ENCODE data around the gene ROGDI. TPM values are rescaled to one million over a fixed set of nuclear protein-coding genes. Genes with fewer than 3 reads are reported as not detected.

ROGDI gene
- total RNA-seq, 4 donors from 2014 or later = 16.4 to 35.8 (median 31.6) TPM

GRCh38 chr16:4846503-4846900, 44.1 kb upstream of the ROGDI start:
- no peaks in the 10 kb centered on the region for H3K9me3 ChIP-seq
- H3K27ac ChIP-seq = peak overlapping the region; percentile 96 to 99 (median 98)
- intact Hi-C loops (cut with DNase I) = loop anchor here (5.0 kb wide), 1 partner anchor 101 kb away; no protein-coding TSS in a partner anchor
- DNase-seq = no peak
- peak overlapping the region; percentile 82 to 93 (median 84) for H3K4me3 ChIP-seq
- peak in 1 of 4 donors; percentile 27 for TF ChIP-seq POLR2A (IDR thresholded peaks at IDR 0.05)
- TF ChIP-seq CTCF (IDR thresholded peaks at IDR 0.05) = no peak
- 0 to 2% methylated on average over 2 to 12 of the region's 27 CpGs for WGBS, 2 donors
- H3K27me3 ChIP-seq = no peaks in the 10 kb centered on the region
- peaks cover 27 to 58% (median 38%) of the 10 kb centered on the region in 3 donors for H3K4me1 ChIP-seq
- peaks cover 23 to 40% (median 23%) of the 10 kb centered on the region in 3 donors for H3K36me3 ChIP-seq

- H3K27me3 ChIP-seq = no peaks in the 10 kb centered on the region
- TF ChIP-seq CTCF (IDR thresholded peaks at IDR 0.05) (no peak), POLR2A (IDR thresholded peaks at IDR 0.05) (no peak)
- no peak overlapping the region for H3K27ac ChIP-seq
- no peak overlapping the region for H3K4me3 ChIP-seq
- H3K9me3 ChIP-seq = no peaks in the 10 kb centered on the region
- H3K4me1 ChIP-seq = peaks cover 7 to 18% (median 9%) of the 10 kb centered on the region in 3 donors
- WGBS, 2 donors = 73 to 77% methylated on average over 5 of the region's 5 CpGs
- intact Hi-C loops (cut with DNase I) = no loop called here
- H3K36me3 ChIP-seq = peaks cover 35 to 95% (median 42%) of the 10 kb centered on the region in 3 donors
- no peak for DNase-seq
These were observed 38.6 kb upstream of the ROGDI start for GRCh38 chr16:4840984-4841383.

- 57 to 72% methylated on average over 5 of the region's 5 CpGs for WGBS, 2 donors
- no peaks in the 10 kb centered on the region for H3K27me3 ChIP-seq
- peaks cover 35 to 100% (median 38%) of the 10 kb centered on the region in 3 donors for H3K36me3 ChIP-seq
- H3K4me3 ChIP-seq = no peak overlapping the region
- peak in 1 of 6 experiments; percentile 19 for TF ChIP-seq CTCF (IDR thresholded peaks at IDR 0.05)
- no peak for TF ChIP-seq POLR2A (IDR thresholded peaks at IDR 0.05)
- no peaks in the 10 kb centered on the region for H3K9me3 ChIP-seq
- H3K4me1 ChIP-seq = peaks cover 0 to 8% (median 0%) of the 10 kb centered on the region in 3 donors
- DNase-seq = no peak
- intact Hi-C loops (cut with DNase I) = no loop called here
- H3K27ac ChIP-seq = no peak overlapping the region
These were observed 37.5 kb upstream of the ROGDI start for GRCh38 chr16:4839942-4840341.

- H3K4me3 ChIP-seq = no peak overlapping the region
- no peaks in the 10 kb centered on the region for H3K27me3 ChIP-seq
- H3K36me3 ChIP-seq = peaks cover 20 to 100% (median 24%) of the 10 kb centered on the region in 3 donors
- 83 to 86% methylated on average over 13 of the region's 13 CpGs for WGBS, 2 donors
- no peak overlapping the region for H3K27ac ChIP-seq
- H3K4me1 ChIP-seq = no peaks in the 10 kb centered on the region
- DNase-seq = no peak
- H3K9me3 ChIP-seq = no peaks in the 10 kb centered on the region
- intact Hi-C loops (cut with DNase I) = no loop called here
- TF ChIP-seq POLR2A (IDR thresholded peaks at IDR 0.05) (no peak), CTCF (IDR thresholded peaks at IDR 0.05) (no peak)
These were observed 35.5 kb upstream of the ROGDI start for GRCh38 chr16:4837733-4838501.

GRCh38 chr16:4836727-4837126, 34.3 kb upstream of the ROGDI start:
- H3K27ac ChIP-seq = no peak overlapping the region
- TF ChIP-seq CTCF (IDR thresholded peaks at IDR 0.05) (no peak), POLR2A (IDR thresholded peaks at IDR 0.05) (no peak)
- intact Hi-C loops (cut with DNase I) = no loop called here
- H3K36me3 ChIP-seq = peaks cover 12 to 100% (median 31%) of the 10 kb centered on the region in 3 donors
- no peak for DNase-seq
- H3K4me3 ChIP-seq = no peak overlapping the region
- no peaks in the 10 kb centered on the region for H3K9me3 ChIP-seq
- 75 to 98% methylated on average over 2 of the region's 2 CpGs for WGBS, 2 donors
- no peaks in the 10 kb centered on the region for H3K27me3 ChIP-seq
- H3K4me1 ChIP-seq = no peaks in the 10 kb centered on the region

Data from esophagus squamous epithelium (tissue), 5 donors.